ENCODE results near the gene MT3.
"Not testable (repeated sequence)": the region's sequence is repeated elsewhere in the genome, so short reads cannot be mapped to it uniquely, and the experiment has no call there.

MT3 gene

DNA sequence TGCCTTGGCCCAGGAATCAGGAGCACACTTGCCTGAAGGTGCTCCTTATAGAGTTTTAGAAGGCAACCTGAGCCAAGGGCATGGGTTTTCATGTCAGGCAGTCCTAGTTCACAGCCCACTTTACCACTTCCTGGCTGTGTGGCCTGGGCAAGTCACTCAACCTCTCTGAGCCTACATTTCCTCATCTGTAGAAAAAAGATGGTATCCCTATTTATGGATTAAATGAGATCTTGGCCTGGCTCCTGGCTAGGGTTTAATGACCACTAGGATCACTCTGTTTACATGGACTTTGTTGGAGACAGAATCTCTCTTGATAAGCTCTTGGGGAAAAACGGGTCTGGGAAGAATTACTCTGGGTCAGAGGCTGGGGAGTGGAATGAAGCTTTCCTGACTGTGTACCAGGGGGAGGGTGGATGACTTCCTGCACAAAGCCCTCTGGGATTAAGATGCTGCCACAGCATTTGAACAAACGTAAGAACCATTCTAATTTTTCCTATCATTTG is 21.3 kb downstream of the MT3 start:
- DNase-seq, result no peak

DNA sequence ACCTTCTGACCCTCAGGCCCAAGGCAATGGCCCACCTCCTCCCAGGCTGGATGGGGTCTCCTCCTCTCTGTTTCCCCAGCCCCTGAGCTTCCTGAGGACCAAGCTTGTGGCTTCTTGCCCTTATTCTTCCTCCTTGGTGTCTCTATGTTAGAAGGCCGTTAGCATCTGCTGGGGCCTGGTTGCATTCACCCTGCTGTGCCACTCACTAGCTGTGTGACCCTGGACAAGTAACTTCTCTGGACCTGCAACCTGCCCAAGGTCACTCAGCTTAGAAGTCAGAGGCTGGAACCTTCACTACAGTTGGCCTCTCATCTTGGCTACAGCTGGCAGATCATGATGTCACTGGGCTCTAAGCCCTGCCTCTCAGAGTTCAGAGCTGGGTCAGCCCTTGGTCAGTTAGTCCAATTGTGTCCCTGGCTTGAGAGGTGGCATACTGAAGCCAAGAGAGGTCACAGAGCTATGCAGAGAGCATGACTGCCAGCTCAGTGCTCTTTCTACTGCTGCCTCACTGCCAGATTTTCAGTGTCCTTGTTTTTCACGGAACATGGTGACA is 22.0 kb downstream of the MT3 start:
- DNase-seq, result no peak

DNA sequence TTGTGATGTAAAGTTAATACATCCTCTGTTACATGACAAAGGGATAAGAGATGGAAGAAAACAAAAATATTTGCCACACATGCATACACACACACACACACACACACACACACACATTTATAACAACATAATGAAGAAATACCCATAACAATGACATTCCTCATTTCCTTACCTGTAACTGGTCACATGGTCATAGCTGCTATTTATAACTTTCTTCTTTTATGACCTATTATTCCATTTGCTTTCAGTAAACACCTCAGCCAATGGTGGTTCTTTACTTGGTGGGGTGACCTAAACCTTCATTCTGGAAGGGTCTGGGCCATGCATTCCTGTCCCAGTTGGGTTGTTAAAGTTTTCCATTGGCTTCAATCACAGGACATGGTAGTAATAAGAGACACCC is 24.4 kb downstream of the MT3 start:
- DNase-seq, result no peak

DNA sequence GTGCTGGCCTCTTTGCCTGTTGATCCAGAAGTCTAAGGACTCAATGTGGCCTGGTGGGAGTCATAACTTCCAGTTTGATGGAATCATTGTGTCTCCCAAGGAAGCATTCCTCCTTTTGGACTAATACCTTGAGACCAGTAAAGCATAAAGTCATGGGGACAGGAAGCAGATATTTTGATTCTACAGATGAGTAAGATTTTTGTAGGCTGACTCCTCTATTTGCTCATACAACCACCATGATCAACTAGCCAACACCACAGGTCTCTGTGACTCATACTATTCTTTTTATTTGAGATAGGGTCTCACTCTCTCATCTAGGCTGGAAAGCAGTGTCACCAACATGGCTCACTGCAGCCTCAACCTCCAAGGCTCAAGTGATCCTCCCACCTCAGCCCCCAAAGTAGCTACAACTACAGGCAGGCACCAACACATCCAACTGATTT is 25.2 kb downstream of the MT3 start:
- DNase-seq, result no peak

DNA sequence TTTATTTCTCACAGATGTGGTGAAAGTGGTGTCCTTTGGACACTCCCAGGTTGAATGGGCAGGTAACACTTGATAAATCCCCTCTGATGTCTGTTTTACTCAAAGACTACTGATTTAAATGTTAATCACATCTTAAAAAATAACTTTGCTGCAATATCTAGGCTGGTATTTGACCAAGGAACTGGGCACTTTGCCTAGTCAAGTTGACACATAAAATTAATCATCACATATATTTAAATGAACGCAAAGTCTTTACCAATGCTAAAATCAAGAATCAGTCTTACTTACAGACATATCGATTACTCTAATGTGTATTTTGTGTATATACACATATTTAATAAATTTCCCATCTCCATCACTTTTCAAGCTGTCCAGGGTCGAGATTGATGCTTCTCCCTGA is 26.0 kb downstream of the MT3 start:
- DNase-seq, result no peak

DNA sequence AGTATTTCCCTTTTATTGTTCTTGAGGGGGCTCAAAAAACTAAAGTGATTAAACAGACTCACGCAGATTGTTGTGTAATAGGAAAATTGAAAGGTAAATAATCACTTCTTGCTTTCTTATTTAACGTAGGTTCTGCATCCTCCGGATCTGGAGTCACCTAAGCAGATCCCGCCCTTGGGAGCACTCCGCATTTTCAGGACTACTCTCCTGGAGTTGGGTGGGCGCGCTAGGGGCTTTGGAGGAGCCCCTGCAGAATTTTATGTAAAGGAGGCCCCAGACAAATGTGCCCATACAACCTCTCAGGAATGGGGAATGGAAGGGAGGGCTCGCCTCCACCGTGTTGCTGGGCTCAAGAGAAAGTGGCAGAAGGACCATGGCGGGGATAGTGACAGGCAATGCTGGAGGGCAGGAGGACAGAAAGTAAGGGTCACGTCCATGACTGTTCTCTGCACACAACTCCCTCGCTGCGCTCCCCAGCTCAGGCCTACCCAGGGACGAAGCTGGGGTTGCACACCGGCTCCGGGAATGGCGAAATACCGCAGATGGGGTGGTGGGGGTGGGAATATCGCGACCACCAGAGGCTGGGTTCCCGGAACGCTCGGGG is 27.4 kb downstream of the MT3 start:
- no peak for DNase-seq

DNA sequence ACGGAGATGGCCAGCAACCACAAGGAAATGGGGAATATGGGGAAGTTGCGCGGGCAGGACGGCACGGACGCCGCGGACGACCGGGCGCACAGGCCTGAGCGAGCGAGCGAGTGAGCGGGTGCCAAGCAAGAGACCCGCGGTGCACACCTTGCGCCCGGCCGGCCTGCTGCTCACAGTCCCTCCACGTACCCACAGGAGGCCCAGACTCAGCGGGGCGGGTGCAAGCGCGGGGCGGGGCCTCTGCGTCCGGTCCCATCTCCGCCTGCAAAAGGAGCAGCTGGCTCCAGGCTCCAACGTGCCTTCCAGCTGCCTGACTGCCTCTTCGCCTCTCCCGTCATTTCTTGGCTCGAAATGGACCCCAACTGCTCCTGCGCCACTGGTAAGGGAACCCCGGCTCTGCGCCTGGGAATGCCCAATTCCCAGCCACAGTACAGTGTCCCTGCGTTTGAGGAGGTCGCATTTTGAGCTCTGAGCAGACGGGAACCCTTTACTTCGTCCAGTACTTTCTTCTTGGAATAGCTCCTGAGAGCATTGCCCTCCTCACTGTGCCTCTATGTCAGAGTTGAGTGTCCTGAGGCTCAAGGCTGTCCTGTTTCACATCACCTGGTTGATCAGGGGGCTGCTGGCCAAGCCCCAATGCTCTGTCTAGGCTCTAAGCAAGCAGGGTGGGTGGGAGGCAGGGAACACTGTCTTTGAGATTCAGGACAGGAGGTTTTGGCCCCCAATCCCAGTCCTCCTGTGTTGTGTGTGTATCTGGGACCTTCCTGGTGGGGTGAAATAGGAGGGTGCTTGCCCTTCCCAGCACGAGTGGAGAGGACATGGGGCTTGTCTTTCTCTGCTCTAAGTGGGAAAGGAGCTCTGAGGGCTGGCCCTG is 28.1 kb downstream of the MT3 start:
- no peak for DNase-seq

DNA sequence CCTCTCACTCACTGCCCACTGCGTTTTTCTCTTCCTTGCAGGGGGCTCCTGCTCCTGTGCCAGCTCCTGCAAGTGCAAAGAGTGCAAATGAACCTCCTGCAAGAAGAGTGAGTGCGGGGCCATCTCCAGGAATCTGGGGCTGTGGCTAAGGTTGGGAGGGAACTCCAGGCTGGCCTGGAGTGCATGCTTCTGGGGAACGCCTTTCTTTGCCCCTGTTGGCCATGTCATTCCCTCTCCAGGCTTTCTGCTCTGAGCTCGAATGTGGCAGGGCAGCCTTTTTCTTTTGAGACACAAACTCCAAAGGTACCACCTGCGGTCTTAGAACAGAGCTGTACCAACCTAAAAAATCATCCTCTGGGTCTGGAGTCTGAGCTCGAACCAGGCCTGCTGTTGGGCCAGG is 28.8 kb downstream of the MT3 start:
- no peak for DNase-seq

DNA sequence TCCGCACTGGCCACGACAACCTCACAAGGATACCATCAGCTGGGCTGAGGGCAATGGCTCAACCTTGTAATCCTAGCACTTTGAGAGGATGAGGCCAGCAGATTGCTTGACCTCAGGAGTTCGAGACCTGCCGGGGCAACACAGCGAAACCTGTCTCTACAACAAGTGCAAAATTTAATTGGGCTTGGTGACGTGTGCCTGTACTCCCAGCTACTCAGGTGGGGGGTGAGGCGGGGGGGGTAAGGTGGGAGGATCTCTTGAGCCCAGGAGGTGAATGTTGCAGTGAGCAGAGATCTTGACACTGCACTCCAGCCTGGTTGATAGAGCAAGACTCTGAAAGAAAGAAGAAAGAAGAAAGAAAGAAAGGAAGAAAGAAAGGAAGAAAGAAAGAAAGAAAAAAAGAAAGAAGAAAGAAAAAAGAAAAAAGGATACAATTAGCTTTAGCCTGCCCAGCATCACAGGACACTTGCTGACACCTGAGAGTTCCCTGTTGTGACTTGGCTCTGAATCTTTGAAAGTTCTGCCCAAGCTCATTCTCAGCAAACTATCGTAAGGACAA is 31.1 kb downstream of the MT3 start:
- no peak for DNase-seq

DNA sequence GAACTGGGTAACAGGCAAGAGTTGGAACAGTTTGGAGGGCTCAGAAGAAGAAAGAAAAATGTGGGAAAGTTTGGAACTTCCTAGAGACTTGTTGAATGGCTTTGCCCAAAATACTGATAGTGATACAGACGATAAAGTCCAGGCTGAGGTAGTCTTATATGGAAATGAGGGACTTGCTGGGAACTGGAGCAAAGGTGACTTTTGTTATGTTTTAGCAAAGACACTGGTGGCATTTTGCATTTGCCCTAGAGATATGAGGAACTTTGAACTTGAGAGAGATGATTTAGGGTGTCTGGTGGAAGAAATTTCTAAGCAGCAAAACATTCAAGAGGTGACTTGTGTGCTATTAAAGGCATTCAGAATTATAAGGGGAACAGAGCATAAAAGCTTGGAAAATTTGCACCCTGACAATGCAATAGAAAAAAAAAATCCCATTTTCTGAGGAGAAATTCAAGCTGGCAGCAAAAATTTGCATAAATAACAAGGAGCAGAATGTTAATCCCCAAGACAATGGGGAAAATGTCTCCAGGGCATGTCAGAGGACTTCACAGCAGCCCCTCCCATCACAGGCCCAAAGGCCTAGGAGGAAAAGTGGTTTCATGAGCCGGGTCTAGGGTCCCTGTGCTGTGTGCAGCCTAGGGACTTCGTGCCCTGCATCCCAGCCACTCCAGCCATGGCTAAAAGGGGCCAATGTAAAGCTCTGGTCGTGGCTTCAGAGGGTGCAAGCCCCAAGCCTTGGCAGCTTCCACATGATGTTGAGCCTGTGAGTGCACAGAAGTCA is 32.5 kb downstream of the MT3 start:
- DNase-seq, result not testable (repeated sequence)

DNA sequence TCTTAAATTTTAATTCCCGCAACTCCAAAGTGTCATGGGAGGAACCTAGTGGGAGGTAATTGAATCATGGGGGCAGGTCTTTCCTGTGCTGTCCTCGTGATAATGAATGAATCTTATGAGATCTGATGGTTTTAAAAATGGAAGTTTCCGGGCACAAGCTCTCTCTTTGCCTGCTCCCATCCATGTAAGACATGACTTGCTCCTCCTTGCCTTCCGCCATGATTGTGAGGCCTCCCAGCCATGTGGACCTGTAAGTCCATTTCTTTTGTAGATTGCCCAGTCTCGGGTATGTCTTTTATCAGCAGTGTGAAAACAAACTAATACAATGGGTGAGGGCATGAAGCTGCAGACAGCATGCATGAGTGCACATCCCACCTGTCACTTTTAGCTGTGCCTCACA is 33.9 kb downstream of the MT3 start:
- not testable (repeated sequence) for DNase-seq

DNA sequence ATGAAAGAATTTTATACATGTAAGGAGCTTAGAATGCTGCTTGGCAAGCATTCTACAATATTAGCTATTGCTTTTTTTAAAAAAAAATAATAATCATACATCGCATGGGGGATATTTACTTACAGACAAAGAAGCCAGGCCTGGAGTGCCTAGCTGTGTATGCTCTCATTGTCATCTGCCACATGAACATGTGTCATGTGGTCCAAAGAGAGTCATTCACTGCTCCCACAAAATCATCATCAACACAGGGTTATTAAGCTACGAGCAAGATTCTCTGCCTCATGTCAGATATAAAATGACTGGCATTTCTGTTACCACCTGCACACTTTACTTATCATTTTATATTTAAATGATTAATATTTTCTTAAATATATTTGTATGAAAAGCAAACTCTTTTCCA is 34.3 kb downstream of the MT3 start:
- DNase-seq, result no peak

DNA sequence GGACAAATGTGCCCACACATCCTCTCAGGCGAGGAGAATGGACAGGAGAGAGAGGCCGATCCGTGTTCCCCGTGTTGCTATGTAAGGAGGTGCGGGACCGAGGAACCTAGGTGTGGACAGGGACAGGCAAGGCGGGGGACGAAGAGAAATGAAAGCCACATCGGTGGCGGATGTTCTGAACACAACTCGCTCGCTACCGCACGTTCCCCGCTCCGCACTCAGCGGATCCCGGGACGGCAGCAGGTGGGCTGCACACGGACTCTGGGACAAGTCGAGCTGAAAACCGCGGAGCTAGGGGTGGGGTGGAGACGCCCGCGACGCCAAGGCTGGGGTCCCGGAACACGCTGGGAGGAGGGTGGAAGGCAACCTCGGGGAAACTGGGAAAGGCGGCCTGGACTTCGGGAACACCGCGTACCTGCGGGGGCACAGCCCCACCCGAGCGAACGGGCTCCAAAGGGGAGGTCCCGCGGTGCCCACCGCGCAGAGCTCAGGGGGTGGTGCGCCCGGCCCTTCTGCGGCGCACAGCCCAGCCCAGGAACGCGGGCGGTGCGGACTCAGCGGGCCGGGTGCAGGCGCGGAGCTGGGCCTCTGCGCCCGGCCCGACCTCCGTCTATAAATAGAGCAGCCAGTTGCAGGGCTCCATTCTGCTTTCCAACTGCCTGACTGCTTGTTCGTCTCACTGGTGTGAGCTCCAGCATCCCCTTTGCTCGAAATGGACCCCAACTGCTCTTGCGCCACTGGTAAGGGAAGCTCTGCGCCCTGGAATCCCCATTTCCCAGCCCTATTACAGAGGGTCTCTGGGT is 36.0 kb downstream of the MT3 start, which contains the start of gene MT1E:
Gene MT1E, plus strand, starts transcription at position 642 of the 803 bp plus-strand sequence. Its CDS starts 71 bp downstream, at position 713.
- peak; percentile 34 for DNase-seq

DNA sequence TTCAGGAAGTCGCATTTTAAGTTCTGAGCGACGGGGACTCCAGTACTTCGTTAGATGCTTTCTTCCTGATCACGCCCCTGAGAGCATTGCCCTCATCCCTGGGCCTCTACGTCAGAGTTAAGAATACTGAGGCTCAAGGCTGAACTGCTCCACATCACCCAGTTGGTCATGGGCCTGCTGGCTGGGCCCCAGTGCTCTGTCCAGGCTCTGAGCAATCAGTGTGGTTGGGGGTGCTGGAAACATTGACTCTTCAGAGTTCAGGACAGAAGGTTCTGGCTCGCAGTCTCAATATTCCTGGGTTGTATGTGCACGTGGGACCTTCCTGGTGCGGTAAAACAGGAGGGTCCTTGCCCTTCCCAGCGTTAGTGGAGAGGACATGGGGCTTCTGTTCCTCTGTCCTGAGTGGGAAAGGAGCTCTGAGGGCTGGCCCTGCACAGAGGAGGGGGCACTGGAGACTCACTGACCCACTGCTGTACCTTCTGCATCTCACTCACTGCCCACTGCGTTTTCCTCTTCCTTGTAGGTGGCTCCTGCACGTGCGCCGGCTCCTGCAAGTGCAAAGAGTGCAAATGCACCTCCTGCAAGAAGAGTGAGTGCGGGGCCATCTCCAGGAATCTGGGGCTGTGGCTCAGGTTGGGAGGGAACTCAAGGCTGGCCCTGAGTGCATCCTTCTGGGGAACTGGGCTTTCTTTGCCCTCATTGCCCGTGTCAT is 36.8 kb downstream of the MT3 start:
- DNase-seq, result no peak

DNA sequence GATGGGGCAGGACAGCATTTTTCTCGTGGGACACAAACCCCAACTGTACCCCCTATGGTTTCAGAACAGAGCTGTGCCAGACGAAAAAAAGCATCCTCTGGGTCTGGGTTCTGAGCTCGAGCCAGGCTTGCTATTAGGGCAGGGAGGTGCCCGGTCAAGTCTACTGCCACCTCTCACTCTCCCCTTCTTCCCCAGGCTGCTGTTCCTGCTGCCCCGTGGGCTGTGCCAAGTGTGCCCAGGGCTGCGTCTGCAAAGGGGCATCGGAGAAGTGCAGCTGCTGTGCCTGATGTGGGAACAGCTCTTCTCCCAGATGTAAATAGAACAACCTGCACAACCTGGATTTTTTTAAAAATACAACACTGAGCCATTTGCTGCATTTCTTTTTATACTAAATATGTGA is 37.4 kb downstream of the MT3 start:
- DNase-seq, result no peak

DNA sequence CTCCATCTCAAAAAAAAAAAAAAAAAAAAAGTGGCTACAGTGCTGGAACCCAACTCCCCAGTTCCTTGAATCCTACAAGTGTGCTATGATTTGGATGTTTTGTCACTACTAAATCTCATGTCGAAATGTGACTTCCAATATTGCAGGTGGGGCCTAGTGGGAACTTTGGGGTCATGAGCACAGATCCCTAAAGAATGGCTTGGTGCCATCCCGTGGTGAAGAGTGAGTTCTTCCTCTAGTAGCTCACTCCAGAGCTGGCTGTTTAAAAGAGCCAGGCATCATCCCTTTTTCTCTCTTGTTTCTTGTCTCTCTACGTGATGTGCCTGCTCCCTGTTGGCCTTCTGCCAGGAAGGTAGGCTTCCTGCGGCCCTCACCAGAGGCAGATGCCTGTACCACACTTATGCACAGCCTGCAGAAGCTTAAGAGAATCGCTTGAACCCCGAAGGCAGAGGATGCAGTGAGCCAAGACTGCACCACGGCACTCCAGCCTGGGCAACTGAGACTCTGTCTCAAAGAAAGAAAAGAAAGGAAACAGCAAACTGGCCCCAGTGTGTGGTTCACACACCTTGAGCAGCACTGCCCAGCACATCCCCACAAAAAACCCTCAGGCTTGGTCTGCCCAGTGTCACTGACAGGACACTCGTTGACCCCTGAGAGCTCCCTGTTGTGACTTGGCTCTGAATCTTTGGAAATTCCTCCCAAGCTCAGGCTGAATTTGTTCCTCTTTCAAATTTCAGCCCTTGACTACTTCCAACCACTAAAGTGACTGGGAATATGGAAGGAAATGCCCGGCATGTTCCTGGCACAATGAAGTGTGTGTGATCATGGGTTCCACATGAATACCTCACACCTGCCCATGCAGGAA is 39.4 kb downstream of the MT3 start:
- no peak for DNase-seq

DNA sequence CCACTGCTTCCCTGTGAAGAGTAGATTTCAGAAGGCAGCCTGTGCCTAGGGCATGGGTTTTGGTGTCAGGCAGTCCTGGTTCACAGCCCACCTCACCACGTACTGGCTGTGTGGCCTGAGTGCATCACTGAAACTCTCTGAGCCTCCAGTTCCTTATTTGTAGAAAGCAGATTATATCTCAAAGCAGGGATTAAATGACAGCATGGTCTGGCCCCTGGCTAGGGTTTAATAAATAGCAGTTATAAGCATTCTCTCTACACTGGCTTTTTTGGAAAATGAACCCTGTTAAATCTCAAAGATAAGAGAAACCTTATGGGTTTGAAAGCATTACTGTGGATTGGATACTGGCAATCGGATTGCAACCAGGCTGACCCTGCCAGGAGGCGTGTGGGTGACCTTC is 40.2 kb downstream of the MT3 start:
- DNase-seq, result no peak

DNA sequence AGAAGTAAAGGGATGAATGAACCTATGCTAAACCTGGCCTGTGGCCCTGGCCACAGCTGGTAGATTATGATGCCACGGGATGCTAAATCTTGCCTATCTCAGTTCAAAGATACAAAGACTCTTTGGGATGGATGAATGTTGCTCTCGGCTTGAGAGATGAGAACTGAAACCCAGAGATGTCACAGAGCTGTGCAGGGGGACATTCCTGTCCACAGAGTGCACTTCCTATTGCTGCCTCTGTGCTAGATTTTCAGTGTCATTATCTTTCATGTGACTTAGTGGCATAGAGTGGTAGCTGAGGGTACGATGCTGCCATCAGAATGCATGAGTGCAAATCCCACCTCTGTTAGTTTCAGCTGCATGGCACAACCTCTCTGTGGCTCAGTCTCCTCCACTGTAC is 40.8 kb downstream of the MT3 start:
- DNase-seq, result no peak

DNA sequence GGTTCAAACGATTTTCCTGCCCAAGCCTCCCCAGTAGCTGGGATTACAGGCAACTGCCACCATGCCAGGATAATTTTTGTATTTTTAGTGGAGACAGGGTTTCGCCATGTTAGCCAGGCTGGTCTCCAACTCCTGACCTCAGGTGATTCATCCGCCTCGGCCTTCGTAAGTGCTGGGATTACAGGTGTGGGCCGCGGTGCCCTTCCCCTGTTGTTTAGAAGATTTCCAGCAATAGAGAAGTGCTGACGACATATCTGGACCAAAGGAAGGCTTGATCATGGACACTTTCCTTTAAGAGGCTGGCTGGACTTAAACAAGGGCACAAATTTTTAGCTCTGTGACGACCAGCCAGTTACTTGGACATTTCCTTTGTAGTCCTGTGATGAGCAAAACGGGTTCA is 41.9 kb downstream of the MT3 start:
- DNase-seq, result no peak

DNA sequence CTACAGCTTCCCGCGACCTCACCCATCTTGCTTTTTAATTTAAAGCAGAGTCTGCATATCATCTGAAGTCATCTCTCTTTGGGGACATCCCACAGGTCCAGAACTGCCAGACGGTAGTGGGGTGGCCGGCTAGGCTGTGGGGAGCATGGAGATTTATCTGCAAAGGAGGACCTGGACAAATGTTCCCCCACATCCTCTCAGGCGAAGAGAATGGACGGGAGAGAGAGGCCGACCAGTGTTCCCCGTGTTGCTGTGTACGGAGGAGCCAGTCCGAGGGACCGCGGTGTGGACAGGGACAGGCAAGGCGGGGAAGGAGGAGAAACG is 42.5 kb downstream of the MT3 start:
- DNase-seq, result no peak
